ENCODE measurements around the gene CCBE1. TPM values are rescaled to one million over a fixed set of nuclear protein-coding genes. Genes with fewer than 3 reads are reported as not detected.
"Not testable (repeated sequence)": the region's sequence is repeated elsewhere in the genome, so short reads cannot be mapped to it uniquely, and the experiment has no call there.

The CCBE1 gene
- not detected for polyA plus RNA-seq (2012; ENCODE audit: missing spikeins)

GRCh38 chr18:59697236-59697932 is at the start of gene CCBE1:
CCBE1 (minus strand) TSS chr18:59697423.
- FAIRE-seq, result no peak
- no peak for TF ChIP-seq POLR2AphosphoS5 (IDR thresholded peaks at IDR 0.05; ENCODE audit: low read depth, low read length)
- TF ChIP-seq TAF1 (IDR thresholded peaks at IDR 0.05; ENCODE audit: borderline replicate concordance, low read depth, low read length), result no peak
- TF ChIP-seq POLR2A (IDR thresholded peaks at IDR 0.05; ENCODE audit: low read depth, low read length), result no peak
- DNase-seq (ENCODE audit: insufficient read length), result peak; percentile 46

DNA sequence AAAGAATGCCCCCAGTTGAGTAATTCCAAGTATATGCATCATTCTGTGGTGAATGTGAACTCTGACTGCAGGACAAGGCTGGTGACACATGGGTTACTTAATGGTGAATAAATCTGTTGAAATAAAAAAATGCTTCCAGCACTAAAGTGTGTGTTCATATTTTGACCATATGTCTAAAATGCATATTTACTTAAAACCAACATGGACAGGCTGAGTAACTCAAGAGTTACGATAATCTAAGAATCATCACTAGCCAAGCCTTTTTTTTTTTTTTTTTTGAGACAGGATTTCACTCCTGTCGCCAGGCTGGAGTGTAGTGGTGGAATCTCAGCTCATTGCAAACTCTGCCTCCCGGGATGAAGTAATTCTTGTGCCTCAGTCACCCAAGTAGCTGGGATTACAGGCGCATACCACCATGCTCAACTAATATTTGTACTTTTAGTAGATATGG is 47.1 kb upstream of the CCBE1 start:
- DNase-seq (ENCODE audit: insufficient read length) (no peak), FAIRE-seq (no peak)
- TF ChIP-seq TAF1 (IDR thresholded peaks at IDR 0.05; ENCODE audit: borderline replicate concordance, low read depth, low read length) (no peak), POLR2AphosphoS5 (IDR thresholded peaks at IDR 0.05; ENCODE audit: low read depth, low read length) (no peak), POLR2A (IDR thresholded peaks at IDR 0.05; ENCODE audit: low read depth, low read length) (no peak)

GRCh38 chr18:59743566-59743965 is 46.3 kb upstream of the CCBE1 start:
- FAIRE-seq, result no peak
- TF ChIP-seq POLR2A (IDR thresholded peaks at IDR 0.05; ENCODE audit: low read depth, low read length) (no peak), POLR2AphosphoS5 (IDR thresholded peaks at IDR 0.05; ENCODE audit: low read depth, low read length) (no peak), TAF1 (IDR thresholded peaks at IDR 0.05; ENCODE audit: borderline replicate concordance, low read depth, low read length) (no peak)
- no peak for DNase-seq (ENCODE audit: insufficient read length)

DNA sequence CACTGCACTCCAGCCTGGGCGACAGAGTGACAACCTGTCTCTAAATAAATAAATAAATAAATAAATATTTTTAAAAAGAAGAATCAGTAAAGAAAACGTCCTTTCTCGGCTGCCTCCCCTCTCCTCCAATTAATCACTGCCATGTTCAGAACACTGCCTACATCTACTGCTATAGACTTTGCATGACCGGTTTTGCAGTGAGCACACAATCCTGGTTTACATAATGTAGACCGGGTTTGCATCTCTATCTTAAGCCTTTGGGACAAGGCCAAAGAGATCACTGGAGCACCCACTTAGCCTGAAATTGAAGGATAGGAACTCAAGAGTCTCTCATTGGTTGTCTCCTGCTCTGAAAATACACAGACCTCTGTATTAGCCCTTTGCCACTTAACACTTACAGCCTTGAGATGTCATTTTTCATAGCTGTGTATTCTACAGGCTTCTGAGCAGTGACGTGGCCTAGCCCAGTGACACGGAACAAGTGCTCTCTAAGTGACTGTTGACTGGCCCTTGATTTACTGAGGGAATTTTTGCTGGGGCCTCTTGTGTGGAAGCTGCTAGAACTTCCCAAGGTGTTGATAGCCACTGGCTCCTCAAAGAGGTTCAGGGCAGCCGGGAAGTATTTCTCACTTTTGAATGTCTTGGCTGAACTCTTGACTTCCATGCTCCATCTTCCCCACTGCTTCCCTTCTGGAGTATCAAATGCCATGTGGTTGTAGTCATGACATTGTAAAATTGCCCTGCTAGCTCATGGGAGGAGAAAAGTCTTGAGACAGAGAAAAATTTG is 45.3 kb upstream of the CCBE1 start:
- FAIRE-seq, result no peak
- TF ChIP-seq POLR2AphosphoS5 (IDR thresholded peaks at IDR 0.05; ENCODE audit: low read depth, low read length), result no peak
- no peak for TF ChIP-seq TAF1 (IDR thresholded peaks at IDR 0.05; ENCODE audit: borderline replicate concordance, low read depth, low read length)
- no peak for TF ChIP-seq POLR2A (IDR thresholded peaks at IDR 0.05; ENCODE audit: low read depth, low read length)
- DNase-seq (ENCODE audit: insufficient read length), result no peak

GRCh38 chr18:59740141-59740540 is 42.9 kb upstream of the CCBE1 start:
- FAIRE-seq (no peak), DNase-seq (ENCODE audit: insufficient read length) (no peak)
- TF ChIP-seq POLR2A (IDR thresholded peaks at IDR 0.05; ENCODE audit: low read depth, low read length) (no peak), TAF1 (IDR thresholded peaks at IDR 0.05; ENCODE audit: borderline replicate concordance, low read depth, low read length) (no peak), POLR2AphosphoS5 (IDR thresholded peaks at IDR 0.05; ENCODE audit: low read depth, low read length) (no peak)

GRCh38 chr18:59737776-59738300 is 40.6 kb upstream of the CCBE1 start:
- TF ChIP-seq TAF1 (IDR thresholded peaks at IDR 0.05; ENCODE audit: borderline replicate concordance, low read depth, low read length) (no peak), POLR2A (IDR thresholded peaks at IDR 0.05; ENCODE audit: low read depth, low read length) (no peak), POLR2AphosphoS5 (IDR thresholded peaks at IDR 0.05; ENCODE audit: low read depth, low read length) (no peak)
- FAIRE-seq (no peak), DNase-seq (ENCODE audit: insufficient read length) (no peak)

GRCh38 chr18:59737335-59737734 is 40.1 kb upstream of the CCBE1 start:
- not testable (repeated sequence) for DNase-seq (ENCODE audit: insufficient read length); FAIRE-seq

GRCh38 chr18:59736061-59736460 is 38.8 kb upstream of the CCBE1 start:
- TF ChIP-seq POLR2A (IDR thresholded peaks at IDR 0.05; ENCODE audit: low read depth, low read length), result no peak
- no peak for TF ChIP-seq POLR2AphosphoS5 (IDR thresholded peaks at IDR 0.05; ENCODE audit: low read depth, low read length)
- no peak for TF ChIP-seq TAF1 (IDR thresholded peaks at IDR 0.05; ENCODE audit: borderline replicate concordance, low read depth, low read length)
- DNase-seq (ENCODE audit: insufficient read length) (no peak), FAIRE-seq (no peak)

- TF ChIP-seq POLR2AphosphoS5 (IDR thresholded peaks at IDR 0.05; ENCODE audit: low read depth, low read length) (no peak), POLR2A (IDR thresholded peaks at IDR 0.05; ENCODE audit: low read depth, low read length) (no peak), TAF1 (IDR thresholded peaks at IDR 0.05; ENCODE audit: borderline replicate concordance, low read depth, low read length) (no peak)
- DNase-seq (ENCODE audit: insufficient read length) (no peak), FAIRE-seq (no peak)
These were observed 38.1 kb upstream of the CCBE1 start for GRCh38 chr18:59735269-59735860.

DNA sequence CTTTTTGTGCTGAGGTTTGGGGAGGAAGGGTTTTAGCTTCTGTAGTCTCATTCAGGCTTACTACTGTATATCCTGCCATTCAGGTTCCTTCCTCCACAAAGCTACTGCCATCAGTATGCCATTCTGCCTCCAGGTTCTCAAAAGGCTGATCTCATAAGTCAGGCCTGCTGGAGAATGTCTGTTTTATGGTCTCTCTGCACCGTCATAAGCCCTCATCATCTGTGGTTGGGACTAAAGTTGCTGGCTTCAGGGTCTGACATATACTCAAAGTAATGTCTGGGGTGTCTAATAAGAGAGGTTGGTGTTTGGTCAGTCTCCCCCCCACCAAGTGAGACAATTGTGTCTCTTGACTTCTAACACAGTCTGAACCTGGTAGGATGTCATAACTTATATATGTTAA is 36.2 kb upstream of the CCBE1 start:
- no peak for FAIRE-seq
- no peak for TF ChIP-seq TAF1 (IDR thresholded peaks at IDR 0.05; ENCODE audit: borderline replicate concordance, low read depth, low read length)
- no peak for TF ChIP-seq POLR2A (IDR thresholded peaks at IDR 0.05; ENCODE audit: low read depth, low read length)
- no peak for TF ChIP-seq POLR2AphosphoS5 (IDR thresholded peaks at IDR 0.05; ENCODE audit: low read depth, low read length)
- no peak for DNase-seq (ENCODE audit: insufficient read length)

DNA sequence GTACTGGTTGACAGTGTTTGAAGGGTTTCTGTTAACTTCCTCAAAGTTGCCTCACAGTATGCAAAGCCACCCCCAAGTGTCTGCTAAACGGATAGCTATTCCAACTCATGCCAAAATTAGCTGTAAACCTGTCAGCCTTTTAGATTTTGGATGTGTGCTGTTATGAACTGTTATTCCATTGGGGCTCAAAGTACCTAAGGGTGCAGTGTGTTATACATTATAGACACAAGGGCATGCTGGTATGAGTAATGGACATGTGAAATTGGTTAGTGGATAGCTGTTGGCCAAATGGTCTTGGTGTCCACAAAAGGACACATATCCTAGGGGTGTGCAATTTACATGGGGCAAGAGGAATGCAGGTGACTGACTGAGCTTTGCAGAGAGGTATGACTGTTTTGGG is 33.7 kb upstream of the CCBE1 start:
- DNase-seq (ENCODE audit: insufficient read length), result no peak
- no peak for FAIRE-seq
- TF ChIP-seq TAF1 (IDR thresholded peaks at IDR 0.05; ENCODE audit: borderline replicate concordance, low read depth, low read length) (no peak), POLR2AphosphoS5 (IDR thresholded peaks at IDR 0.05; ENCODE audit: low read depth, low read length) (no peak), POLR2A (IDR thresholded peaks at IDR 0.05; ENCODE audit: low read depth, low read length) (no peak)

Data from GM12892 (cell line).